ENCODE results near the gene HOXD13. TPM values are rescaled to one million over a fixed set of nuclear protein-coding genes. Genes with fewer than 3 reads are reported as not detected.

HOXD13 gene
- total RNA-seq, 2 donors from 2014 or later: not detected

GRCh38 chr2:176123411-176124109 lies 31.0 kb downstream of the HOXD13 start:
- ATAC-seq (replicated peaks): no peak
- H3K4me1 Mint-ChIP-seq: peaks cover 5% of the 10 kb centered on the region
- H3K9me3 Mint-ChIP-seq: no peaks in the 10 kb centered on the region
- H3K36me3 Mint-ChIP-seq (ENCODE audit: low read depth): peaks cover 14% of the 10 kb centered on the region
- H3K27ac Mint-ChIP-seq: no peak overlapping the region
- peak overlapping the region; percentile 12 for H3K4me3 Mint-ChIP-seq
- H3K27me3 Mint-ChIP-seq: peaks cover 70% of the 10 kb centered on the region

- no peak for ATAC-seq (replicated peaks)
- Mint-ChIP-seq H3K36me3 (ENCODE audit: low read depth) (peaks cover 15% of the 10 kb centered on the region), H3K9me3 (no peaks in the 10 kb centered on the region), H3K27ac (no peak overlapping the region), H3K4me3 (peak overlapping the region; percentile 12), H3K27me3 (peaks cover 70% of the 10 kb centered on the region), H3K4me1 (no peaks in the 10 kb centered on the region)
Measured at GRCh38 chr2:176124110-176124946, 31.8 kb downstream of the HOXD13 start.

GRCh38 chr2:176124947-176125771 lies 32.6 kb downstream of the HOXD13 start:
- peaks cover 9% of the 10 kb centered on the region for H3K36me3 Mint-ChIP-seq (ENCODE audit: low read depth)
- no peak overlapping the region for H3K4me3 Mint-ChIP-seq
- no peak for ATAC-seq (replicated peaks)
- H3K27me3 Mint-ChIP-seq: peaks cover 62% of the 10 kb centered on the region
- H3K4me1 Mint-ChIP-seq: no peaks in the 10 kb centered on the region
- no peaks in the 10 kb centered on the region for H3K9me3 Mint-ChIP-seq
- H3K27ac Mint-ChIP-seq: no peak overlapping the region

- H3K9me3 Mint-ChIP-seq: no peaks in the 10 kb centered on the region
Measured at GRCh38 chr2:176125772-176126054, 33.2 kb downstream of the HOXD13 start.

DNA sequence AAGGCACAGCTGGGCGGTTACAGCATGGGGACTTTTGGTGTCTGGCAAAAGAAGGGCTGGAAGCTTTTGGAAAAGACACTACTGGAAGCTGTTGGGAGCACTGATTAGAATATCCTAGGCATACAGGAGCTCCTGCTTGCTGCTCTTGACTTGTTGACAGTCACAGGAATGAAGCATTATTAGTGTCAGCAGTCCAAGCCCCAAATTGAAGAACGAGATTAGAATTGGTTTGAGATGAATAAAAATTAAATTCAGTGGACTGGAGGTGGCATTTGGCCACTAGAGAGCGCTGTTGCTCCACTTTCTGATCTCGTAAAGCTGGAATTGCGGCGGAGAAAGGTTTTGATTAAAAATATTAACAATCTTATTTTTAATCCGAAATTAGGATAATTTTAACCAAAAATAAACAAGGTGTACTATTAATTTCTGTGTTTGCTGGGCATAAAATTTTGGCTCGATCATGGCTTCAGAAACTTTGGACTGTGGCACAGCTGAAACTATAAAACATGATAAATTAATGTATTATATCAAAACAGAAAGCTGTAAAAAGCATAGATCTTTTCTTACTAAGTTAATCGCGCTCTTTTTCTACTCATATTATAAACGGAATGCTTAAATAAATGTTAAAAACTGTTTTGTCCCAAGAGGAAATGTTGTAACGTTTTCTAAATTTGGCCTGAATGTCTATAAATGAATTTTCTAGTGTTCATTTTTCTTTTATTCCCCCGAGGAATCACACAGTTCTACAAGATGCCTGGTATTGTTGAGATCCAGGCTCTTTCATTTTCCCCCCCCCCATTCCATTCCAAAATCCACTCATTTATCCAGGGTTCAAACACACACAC lies 34.6 kb downstream of the HOXD13 start:
- Mint-ChIP-seq H3K27ac (no peak overlapping the region), H3K4me3 (no peak overlapping the region), H3K36me3 (ENCODE audit: low read depth) (peaks cover 18% of the 10 kb centered on the region), H3K9me3 (no peaks in the 10 kb centered on the region), H3K27me3 (peaks cover 66% of the 10 kb centered on the region), H3K4me1 (peaks cover under 1% of the 10 kb centered on the region)
- ATAC-seq (replicated peaks): no peak

More at GRCh38 chr2:176125772-176126054, 33.2 kb downstream of the HOXD13 start:
- H3K36me3 Mint-ChIP-seq (ENCODE audit: low read depth): peaks cover 10% of the 10 kb centered on the region
- H3K4me1 Mint-ChIP-seq: no peaks in the 10 kb centered on the region
- no peak for ATAC-seq (replicated peaks)
- H3K27me3 Mint-ChIP-seq: peaks cover 57% of the 10 kb centered on the region
- H3K27ac Mint-ChIP-seq: no peak overlapping the region
- H3K4me3 Mint-ChIP-seq: no peak overlapping the region

DNA sequence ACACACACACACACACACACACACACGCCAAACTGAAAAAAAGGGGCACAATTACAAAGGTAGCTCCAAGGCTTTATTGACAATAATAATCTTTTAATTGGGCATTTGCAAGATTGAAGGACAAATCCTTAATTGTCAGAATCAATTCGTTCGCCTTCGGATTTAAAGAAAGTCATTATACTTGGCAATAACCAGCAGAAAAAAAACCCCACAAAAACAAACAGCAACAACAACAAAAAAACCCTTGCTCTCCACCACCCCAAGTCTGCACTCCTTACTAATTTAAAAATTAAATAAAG lies 35.2 kb downstream of the HOXD13 start:
- no peaks in the 10 kb centered on the region for H3K9me3 Mint-ChIP-seq
- H3K4me3 Mint-ChIP-seq: no peak overlapping the region
- no peak for ATAC-seq (replicated peaks)
- peaks cover 23% of the 10 kb centered on the region for H3K36me3 Mint-ChIP-seq (ENCODE audit: low read depth)
- H3K27me3 Mint-ChIP-seq: peaks cover 71% of the 10 kb centered on the region
- H3K4me1 Mint-ChIP-seq: peaks cover 4% of the 10 kb centered on the region
- H3K27ac Mint-ChIP-seq: no peak overlapping the region

DNA sequence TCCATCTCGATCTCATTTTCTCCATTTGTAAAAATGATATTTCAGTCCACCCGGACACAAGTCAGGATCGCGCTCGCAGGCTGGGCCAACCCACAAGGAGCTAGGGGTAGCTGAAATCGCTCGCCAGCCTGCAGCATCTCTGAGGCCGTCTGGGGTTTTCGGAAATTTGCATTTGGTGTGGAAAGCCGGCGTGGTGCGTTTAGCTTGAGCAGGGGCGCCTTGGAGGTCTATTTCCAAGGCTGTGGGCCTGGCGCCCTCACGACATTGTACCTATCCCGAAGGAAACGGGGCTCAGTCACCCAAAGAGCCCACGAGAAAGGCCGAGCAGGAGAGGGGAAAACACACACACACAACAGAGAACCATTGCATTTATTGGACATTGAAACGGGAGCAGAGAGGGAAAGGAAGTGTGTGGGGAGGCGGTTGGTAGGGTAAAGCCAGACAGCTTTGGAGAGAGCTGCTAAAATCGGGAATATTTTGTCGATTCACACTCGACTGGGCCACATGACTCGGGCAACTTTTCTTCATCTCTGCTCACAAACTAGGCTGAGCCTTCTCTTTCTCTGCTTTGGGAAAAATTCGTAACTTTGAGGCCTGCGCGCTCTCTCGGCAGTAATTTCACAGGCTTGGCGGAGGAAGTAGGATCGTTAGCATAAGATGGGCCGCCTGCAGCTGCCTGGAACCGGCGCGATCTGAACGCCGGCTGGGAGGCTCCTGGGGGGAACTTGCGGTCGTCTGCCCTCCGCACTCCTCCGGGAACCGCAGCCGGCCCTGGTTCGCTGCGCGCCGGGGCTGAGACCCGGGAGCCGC lies 35.9 kb downstream of the HOXD13 start:
- peaks cover 23% of the 10 kb centered on the region for H3K36me3 Mint-ChIP-seq (ENCODE audit: low read depth)
- ATAC-seq (replicated peaks): no peak
- no peak overlapping the region for H3K27ac Mint-ChIP-seq
- peaks cover 74% of the 10 kb centered on the region for H3K27me3 Mint-ChIP-seq
- peak overlapping the region; percentile 19 for H3K4me3 Mint-ChIP-seq
- no peaks in the 10 kb centered on the region for H3K9me3 Mint-ChIP-seq
- peaks cover 4% of the 10 kb centered on the region for H3K4me1 Mint-ChIP-seq

DNA sequence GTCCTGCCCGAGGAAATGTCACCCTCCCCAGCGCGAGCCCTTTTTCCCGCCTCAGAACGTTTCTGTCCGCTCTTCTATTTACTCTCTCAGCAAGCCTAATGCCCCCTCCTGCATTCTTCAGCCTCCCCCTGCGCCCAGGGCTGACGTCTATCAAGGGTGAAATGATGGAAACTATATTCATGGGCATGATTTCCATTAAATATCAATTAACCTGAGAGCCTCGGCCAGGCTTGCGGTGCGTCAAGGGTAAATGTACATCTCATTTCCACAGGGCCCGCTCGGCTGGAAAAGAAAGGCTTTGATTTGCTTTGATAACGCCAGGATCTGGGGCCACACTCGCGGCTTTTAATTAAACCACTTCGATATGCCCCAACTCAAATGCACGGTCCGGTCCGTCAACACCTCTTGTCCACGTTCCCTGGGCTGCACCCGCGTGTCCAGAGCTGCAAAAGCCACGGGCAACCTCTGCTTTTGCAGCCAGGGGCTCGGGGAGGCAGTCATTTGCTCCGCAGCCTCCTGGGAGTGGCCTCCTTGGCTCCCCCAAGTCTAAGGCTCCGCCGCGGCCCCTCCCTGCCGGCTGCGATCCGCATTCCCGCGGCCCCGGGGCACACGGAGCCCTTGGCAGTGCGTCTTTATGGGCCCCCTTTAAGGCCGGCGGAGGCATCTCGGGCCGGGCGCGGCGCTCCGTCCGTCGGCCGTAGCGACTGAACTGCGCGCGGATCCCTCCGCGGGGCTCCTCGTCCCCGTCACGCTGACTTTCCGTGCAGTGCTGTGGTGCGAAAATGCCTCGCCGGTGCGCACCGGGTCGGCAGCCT lies 36.7 kb downstream of the HOXD13 start, which contains the start of gene HOXD8:
Gene HOXD8, plus strand, starts transcription at position 724 of the 815 bp plus-strand sequence. CDS start 662 bp downstream, outside the sequence.
- Mint-ChIP-seq H3K4me3 (peak within 1 kb of the TSS; percentile 75), H3K36me3 (ENCODE audit: low read depth) (peaks cover 23% of the 10 kb centered on the region), H3K27me3 (peaks cover 75% of the 10 kb centered on the region), H3K27ac (no peak within 1 kb of the TSS), H3K4me1 (peaks cover 4% of the 10 kb centered on the region), H3K9me3 (no peaks in the 10 kb centered on the region)
- ATAC-seq (replicated peaks): no peak

DNA sequence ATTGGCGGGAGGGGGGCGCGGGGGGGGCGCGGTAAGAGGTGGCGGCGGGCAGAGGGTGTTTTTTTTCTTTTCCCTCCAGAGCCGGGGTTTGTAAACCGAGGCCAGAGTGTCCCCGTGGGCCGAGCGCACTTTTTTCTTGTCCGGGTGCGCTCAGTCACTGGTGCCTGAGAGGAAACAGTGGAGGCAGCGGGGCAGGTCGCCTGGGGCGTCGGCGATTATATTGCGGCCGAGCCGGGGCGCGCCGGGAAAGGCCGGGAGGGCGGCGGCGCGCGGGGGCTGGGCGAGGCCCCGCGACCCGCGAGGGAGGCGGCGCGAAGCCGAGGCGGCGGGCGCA lies 37.3 kb downstream of the HOXD13 start:
- H3K9me3 Mint-ChIP-seq: no peaks in the 10 kb centered on the region
- H3K27me3 Mint-ChIP-seq: peaks cover 74% of the 10 kb centered on the region
- no peak overlapping the region for H3K4me3 Mint-ChIP-seq
- peaks cover 4% of the 10 kb centered on the region for H3K4me1 Mint-ChIP-seq
- H3K27ac Mint-ChIP-seq: no peak overlapping the region
- no peak for ATAC-seq (replicated peaks)
- peaks cover 23% of the 10 kb centered on the region for H3K36me3 Mint-ChIP-seq (ENCODE audit: low read depth)

DNA sequence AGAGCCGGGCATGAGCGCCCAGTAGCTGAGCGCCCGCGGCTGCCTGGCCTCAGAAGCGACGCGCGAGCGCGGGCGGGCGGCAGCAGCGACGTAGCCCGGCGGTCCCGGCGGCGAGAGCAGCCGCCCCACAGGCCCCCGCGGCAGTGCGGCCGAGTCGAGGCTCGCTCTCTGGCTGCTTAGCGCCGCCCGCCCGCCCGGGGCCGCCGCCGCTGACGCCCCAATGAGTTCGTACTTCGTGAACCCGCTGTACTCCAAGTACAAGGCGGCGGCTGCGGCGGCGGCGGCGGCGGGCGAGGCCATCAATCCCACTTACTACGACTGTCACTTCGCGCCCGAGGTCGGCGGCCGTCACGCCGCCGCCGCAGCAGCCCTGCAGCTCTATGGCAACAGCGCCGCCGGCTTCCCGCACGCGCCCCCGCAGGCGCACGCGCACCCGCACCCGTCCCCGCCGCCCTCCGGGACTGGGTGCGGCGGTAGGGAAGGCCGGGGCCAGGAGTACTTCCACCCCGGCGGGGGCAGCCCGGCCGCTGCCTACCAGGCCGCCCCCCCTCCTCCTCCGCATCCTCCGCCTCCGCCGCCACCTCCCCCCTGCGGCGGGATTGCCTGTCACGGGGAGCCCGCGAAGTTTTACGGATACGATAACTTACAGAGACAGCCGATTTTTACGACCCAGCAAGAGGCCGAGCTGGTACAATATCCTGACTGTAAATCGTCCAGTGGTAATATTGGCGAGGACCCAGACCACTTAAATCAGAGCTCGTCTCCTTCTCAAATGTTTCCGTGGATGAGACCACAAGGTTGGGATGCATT lies 37.8 kb downstream of the HOXD13 start:
- peaks cover 76% of the 10 kb centered on the region for H3K27me3 Mint-ChIP-seq
- H3K27ac Mint-ChIP-seq: no peak overlapping the region
- no peaks in the 10 kb centered on the region for H3K9me3 Mint-ChIP-seq
- H3K36me3 Mint-ChIP-seq (ENCODE audit: low read depth): peaks cover 23% of the 10 kb centered on the region
- no peak for ATAC-seq (replicated peaks)
- H3K4me1 Mint-ChIP-seq: peaks cover 4% of the 10 kb centered on the region
- H3K4me3 Mint-ChIP-seq: peak overlapping the region; percentile 75

- Mint-ChIP-seq H3K4me3 (peak overlapping the region; percentile 75), H3K9me3 (no peaks in the 10 kb centered on the region), H3K4me1 (peaks cover 4% of the 10 kb centered on the region), H3K27ac (no peak overlapping the region), H3K36me3 (ENCODE audit: low read depth) (peaks cover 29% of the 10 kb centered on the region), H3K27me3 (peaks cover 76% of the 10 kb centered on the region)
- ATAC-seq (replicated peaks): no peak
Measured at GRCh38 chr2:176130957-176131847, 38.7 kb downstream of the HOXD13 start.
